Activated T-helper 2 cell treated with anti-CD3 and anti-CD28 coated beads, Interferon-gamma antibody, Interleukin-2, Interleukin-4, amounts not matched to agents 10 μg/mL and 5 μg/mL and 100 μg/mL, durations not matched to agents 14 hours and 24 hours and 36 hours (primary cell): Measurements from ENCODE around the gene CCDC18. TPM values are rescaled to one million over a fixed set of nuclear protein-coding genes. Genes with fewer than 3 reads are reported as not detected.
A peak's percentile ranks its signal among the peaks of the same experiment; 100 is the strongest.
"Not testable (repeated sequence)": the region's sequence is repeated elsewhere in the genome, so short reads cannot be mapped to it uniquely, and the experiment has no call there.

Source experiments
- DNase-seq: peaks from one replicate; pipeline ENCODE4 v3.0.0; 2021; ENCODE audit warnings: low spot score
- H3K27ac Mint-ChIP-seq: one replicate; pipeline ENCODE4 v1.8.0; 2021; ENCODE audit warnings: mixed read lengths
- H3K27me3 Mint-ChIP-seq: one replicate; pipeline ENCODE4 v1.8.0; 2021; ENCODE audit warnings: low read depth, mixed read lengths
- H3K36me3 Mint-ChIP-seq: one replicate; pipeline ENCODE4 v1.8.0; 2021; ENCODE audit warnings: low read depth, mixed read lengths
- H3K4me1 Mint-ChIP-seq: one replicate; pipeline ENCODE4 v1.8.0; 2021; ENCODE audit warnings: low read depth, mixed read lengths
- H3K4me3 Mint-ChIP-seq: one replicate; pipeline ENCODE4 v1.8.0; 2021; ENCODE audit warnings: low read depth, mild to moderate bottlenecking, moderate library complexity, mixed read lengths
- H3K9me3 Mint-ChIP-seq: one replicate; pipeline ENCODE4 v1.8.0; 2021; ENCODE audit warnings: mixed read lengths
- intact Hi-C: fragments of 100-400 bp; cut with micrococcal nuclease; formaldehyde crosslinking; loops from one replicate; pipeline ENCODE4 v1.15.1; 2023
- total RNA-seq: library from RNA; stranded (reverse); gene quantifications from 2 replicates; pipeline ENCODE4 v1.2.3, GENCODE V29; 2022

CCDC18 gene
- total RNA-seq, 1 donor from 2014 or later: 22.9 TPM

GRCh38 chr1:93155335-93155734 lies 25.2 kb upstream of the CCDC18 start:
- Mint-ChIP-seq H3K27ac (no peak overlapping the region), H3K4me1 (peaks cover 13% of the 10 kb centered on the region), H3K4me3 (no peak overlapping the region), H3K36me3 (peaks cover 56% of the 10 kb centered on the region), H3K9me3 (no peaks in the 10 kb centered on the region), H3K27me3 (no peaks in the 10 kb centered on the region)
- intact Hi-C loops: no loop called here
- no peak for DNase-seq

GRCh38 chr1:93159337-93159736 lies 21.2 kb upstream of the CCDC18 start:
- peaks cover 18% of the 10 kb centered on the region for H3K4me1 Mint-ChIP-seq
- no peaks in the 10 kb centered on the region for H3K27me3 Mint-ChIP-seq
- intact Hi-C loops: no loop called here
- peak overlapping the region; percentile 42 for H3K27ac Mint-ChIP-seq
- no peak overlapping the region for H3K4me3 Mint-ChIP-seq
- peaks cover 56% of the 10 kb centered on the region for H3K36me3 Mint-ChIP-seq
- DNase-seq: no peak
- no peaks in the 10 kb centered on the region for H3K9me3 Mint-ChIP-seq

- intact Hi-C loops, H3K27me3 Mint-ChIP-seq, H3K4me3 Mint-ChIP-seq, H3K27ac Mint-ChIP-seq, DNase-seq: not testable (repeated sequence)
- Mint-ChIP-seq H3K9me3 (peaks cover 25% of the 10 kb centered on the region), H3K4me1 (peaks cover 17% of the 10 kb centered on the region), H3K36me3 (peaks cover 72% of the 10 kb centered on the region)
Observed at GRCh38 chr1:93163314-93163713, 17.2 kb upstream of the CCDC18 start.

- Mint-ChIP-seq H3K27ac (no peak overlapping the region), H3K4me3 (no peak overlapping the region), H3K4me1 (peaks cover 23% of the 10 kb centered on the region), H3K27me3 (no peaks in the 10 kb centered on the region), H3K9me3 (peaks cover 25% of the 10 kb centered on the region), H3K36me3 (peaks cover 72% of the 10 kb centered on the region)
- intact Hi-C loops: no loop called here
- DNase-seq: no peak
Observed at GRCh38 chr1:93164816-93165215, 15.7 kb upstream of the CCDC18 start.

GRCh38 chr1:93165895-93166294 lies 14.6 kb upstream of the CCDC18 start:
- H3K27ac Mint-ChIP-seq, H3K27me3 Mint-ChIP-seq, intact Hi-C loops, DNase-seq, H3K4me3 Mint-ChIP-seq: not testable (repeated sequence)
- H3K9me3 Mint-ChIP-seq: peaks cover 25% of the 10 kb centered on the region
- H3K4me1 Mint-ChIP-seq: peaks cover 26% of the 10 kb centered on the region
- H3K36me3 Mint-ChIP-seq: peaks cover 70% of the 10 kb centered on the region

GRCh38 chr1:93167006-93167405 lies 13.5 kb upstream of the CCDC18 start:
- H3K27ac Mint-ChIP-seq: no peak overlapping the region
- no peak overlapping the region for H3K4me3 Mint-ChIP-seq
- H3K4me1 Mint-ChIP-seq: peaks cover 32% of the 10 kb centered on the region
- intact Hi-C loops: no loop called here
- peaks cover 70% of the 10 kb centered on the region for H3K36me3 Mint-ChIP-seq
- no peak for DNase-seq
- no peaks in the 10 kb centered on the region for H3K27me3 Mint-ChIP-seq
- H3K9me3 Mint-ChIP-seq: peaks cover 25% of the 10 kb centered on the region

- H3K27me3 Mint-ChIP-seq, DNase-seq, H3K27ac Mint-ChIP-seq, H3K4me3 Mint-ChIP-seq, intact Hi-C loops: not testable (repeated sequence)
- H3K36me3 Mint-ChIP-seq: peaks cover 81% of the 10 kb centered on the region
- H3K4me1 Mint-ChIP-seq: peaks cover 44% of the 10 kb centered on the region
- peaks cover 30% of the 10 kb centered on the region for H3K9me3 Mint-ChIP-seq
Observed at GRCh38 chr1:93170141-93170678, 10.3 kb upstream of the CCDC18 start.

- Mint-ChIP-seq H3K36me3 (peaks cover 81% of the 10 kb centered on the region), H3K27ac (peak overlapping the region; percentile 85), H3K27me3 (no peaks in the 10 kb centered on the region), H3K4me3 (peak overlapping the region; percentile 79), H3K9me3 (peaks cover 22% of the 10 kb centered on the region), H3K4me1 (peaks cover 47% of the 10 kb centered on the region)
- no peak for DNase-seq
- intact Hi-C loops: loop anchor here (1.0 kb wide), 1 partner anchor 8 kb away; no protein-coding TSS in a partner anchor
Observed at GRCh38 chr1:93171549-93172034, 8.9 kb upstream of the CCDC18 start.

GRCh38 chr1:93172778-93173177 lies 7.7 kb upstream of the CCDC18 start:
- no peaks in the 10 kb centered on the region for H3K27me3 Mint-ChIP-seq
- peaks cover 11% of the 10 kb centered on the region for H3K9me3 Mint-ChIP-seq
- H3K27ac Mint-ChIP-seq: no peak overlapping the region
- peaks cover 79% of the 10 kb centered on the region for H3K36me3 Mint-ChIP-seq
- intact Hi-C loops: no loop called here
- H3K4me1 Mint-ChIP-seq: peaks cover 51% of the 10 kb centered on the region
- DNase-seq: no peak
- peak overlapping the region; percentile 7 for H3K4me3 Mint-ChIP-seq

- H3K36me3 Mint-ChIP-seq: peaks cover 78% of the 10 kb centered on the region
- H3K9me3 Mint-ChIP-seq, DNase-seq, H3K27me3 Mint-ChIP-seq, H3K4me3 Mint-ChIP-seq, intact Hi-C loops, H3K27ac Mint-ChIP-seq: not testable (repeated sequence)
- peaks cover 58% of the 10 kb centered on the region for H3K4me1 Mint-ChIP-seq
Observed at GRCh38 chr1:93174638-93175037, 5.9 kb upstream of the CCDC18 start.

- Mint-ChIP-seq H3K27me3 (no peaks in the 10 kb centered on the region), H3K9me3 (peaks cover 5% of the 10 kb centered on the region), H3K4me3 (peak overlapping the region; percentile 97), H3K27ac (peak overlapping the region; percentile 61), H3K36me3 (peaks cover 62% of the 10 kb centered on the region), H3K4me1 (peaks cover 51% of the 10 kb centered on the region)
- intact Hi-C loops: no loop called here
- no peak for DNase-seq
Observed at GRCh38 chr1:93177991-93178390, 2.5 kb upstream of the CCDC18 start.

- no peaks in the 10 kb centered on the region for H3K27me3 Mint-ChIP-seq
Observed at GRCh38 chr1:93178418-93178817, 2.1 kb upstream of the CCDC18 start.

GRCh38 chr1:93179886-93180722 lies 420 bp upstream of the CCDC18 start, which contains the start of gene TMED5:
TMED5 (minus strand) TSS chr1:93180413; CDS start chr1:93180242, 171 bp downstream.
- intact Hi-C loops: loop anchor here (1.0 to 10.0 kb wide), 7 partner anchors 9 to 667 kb away; partner anchors contain the start of genes DIPK1A, MTF2 and RPL5
- H3K9me3 Mint-ChIP-seq: no peaks in the 10 kb centered on the region
- H3K4me1 Mint-ChIP-seq: peaks cover 52% of the 10 kb centered on the region
- peak within 1 kb of the TSS; percentile 99 for H3K27ac Mint-ChIP-seq
- peak within 1 kb of the TSS; percentile 97 for H3K4me3 Mint-ChIP-seq
- H3K36me3 Mint-ChIP-seq: peaks cover 53% of the 10 kb centered on the region
- no peaks in the 10 kb centered on the region for H3K27me3 Mint-ChIP-seq
- peak; percentile 97 for DNase-seq

More at GRCh38 chr1:93178418-93178817, 2.1 kb upstream of the CCDC18 start:
- Mint-ChIP-seq H3K4me1 (peaks cover 51% of the 10 kb centered on the region), H3K4me3 (peak overlapping the region; percentile 97), H3K36me3 (peaks cover 58% of the 10 kb centered on the region), H3K9me3 (peaks cover 5% of the 10 kb centered on the region), H3K27ac (peak overlapping the region; percentile 61)
- intact Hi-C loops: no loop called here
- no peak for DNase-seq
